Measurements from ENCODE around the gene PRM2. TPM values are rescaled to one million over a fixed set of nuclear protein-coding genes. Genes with fewer than 3 reads are reported as not detected.

PRM2 gene
- polyA plus RNA-seq, 1 of the 3 experiments (the other 2 are of a cell fraction): not detected

- ChIA-PET CTCF (interaction anchor here (0.9 to 2.5 kb wide), 5 partner anchors 11 to 309 kb away, joined by 3 to 9 read pairs (median 6); partner anchors contain the start of gene SOCS1), POLR2A (no interaction called here)
- TF ChIP-seq RAD21 (IDR thresholded peaks at IDR 0.05; ENCODE audit: low read length) (no peak), CHD2 (IDR thresholded peaks at IDR 0.05; ENCODE audit: low read length, partially characterized antibody) (no peak), MXI1 (IDR thresholded peaks at IDR 0.05; ENCODE audit: low read depth, low read length) (no peak), TEAD4 (IDR thresholded peaks at IDR 0.05; ENCODE audit: borderline replicate concordance, insufficient read depth) (no peak), RCOR1 (IDR thresholded peaks at IDR 0.05; ENCODE audit: low read length) (no peak), FOXM1 (IDR thresholded peaks at IDR 0.05; ENCODE audit: low read depth) (no peak), RFX5 (IDR thresholded peaks at IDR 0.05; ENCODE audit: low read length) (no peak), SMC3 (IDR thresholded peaks at IDR 0.05; ENCODE audit: low read depth, low read length) (no peak), SIN3A (IDR thresholded peaks at IDR 0.05; ENCODE audit: borderline replicate concordance, low read depth, low read length) (no peak), MAX (IDR thresholded peaks at IDR 0.05; ENCODE audit: low read depth) (no peak), GATA2 (CRISPR knock-in tag; IDR thresholded peaks at IDR 0.05) (no peak), POLR2AphosphoS5 (IDR thresholded peaks at IDR 0.05; ENCODE audit: low read depth, low read length) (no peak), GABPA (IDR thresholded peaks at IDR 0.05; ENCODE audit: low read depth) (no peak), NFIC (IDR thresholded peaks at IDR 0.05; ENCODE audit: borderline replicate concordance) (no peak), TAF1 (IDR thresholded peaks at IDR 0.05; ENCODE audit: borderline replicate concordance, low read depth, low read length) (no peak), RXRA (IDR thresholded peaks at IDR 0.05; ENCODE audit: borderline replicate concordance, low read depth) (no peak), USF2 (IDR thresholded peaks at IDR 0.05; ENCODE audit: borderline replicate concordance, low read depth, low read length) (no peak)
- TF ChIP-seq, protein P1, sequence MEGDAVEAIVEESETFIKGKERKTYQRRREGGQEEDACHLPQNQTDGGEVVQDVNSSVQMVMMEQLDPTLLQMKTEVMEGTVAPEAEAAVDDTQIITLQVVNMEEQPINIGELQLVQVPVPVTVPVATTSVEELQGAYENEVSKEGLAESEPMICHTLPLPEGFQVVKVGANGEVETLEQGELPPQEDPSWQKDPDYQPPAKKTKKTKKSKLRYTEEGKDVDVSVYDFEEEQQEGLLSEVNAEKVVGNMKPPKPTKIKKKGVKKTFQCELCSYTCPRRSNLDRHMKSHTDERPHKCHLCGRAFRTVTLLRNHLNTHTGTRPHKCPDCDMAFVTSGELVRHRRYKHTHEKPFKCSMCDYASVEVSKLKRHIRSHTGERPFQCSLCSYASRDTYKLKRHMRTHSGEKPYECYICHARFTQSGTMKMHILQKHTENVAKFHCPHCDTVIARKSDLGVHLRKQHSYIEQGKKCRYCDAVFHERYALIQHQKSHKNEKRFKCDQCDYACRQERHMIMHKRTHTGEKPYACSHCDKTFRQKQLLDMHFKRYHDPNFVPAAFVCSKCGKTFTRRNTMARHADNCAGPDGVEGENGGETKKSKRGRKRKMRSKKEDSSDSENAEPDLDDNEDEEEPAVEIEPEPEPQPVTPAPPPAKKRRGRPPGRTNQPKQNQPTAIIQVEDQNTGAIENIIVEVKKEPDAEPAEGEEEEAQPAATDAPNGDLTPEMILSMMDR (IDR thresholded peaks at IDR 0.05): no peak
- TF ChIP-seq, protein P2, sequence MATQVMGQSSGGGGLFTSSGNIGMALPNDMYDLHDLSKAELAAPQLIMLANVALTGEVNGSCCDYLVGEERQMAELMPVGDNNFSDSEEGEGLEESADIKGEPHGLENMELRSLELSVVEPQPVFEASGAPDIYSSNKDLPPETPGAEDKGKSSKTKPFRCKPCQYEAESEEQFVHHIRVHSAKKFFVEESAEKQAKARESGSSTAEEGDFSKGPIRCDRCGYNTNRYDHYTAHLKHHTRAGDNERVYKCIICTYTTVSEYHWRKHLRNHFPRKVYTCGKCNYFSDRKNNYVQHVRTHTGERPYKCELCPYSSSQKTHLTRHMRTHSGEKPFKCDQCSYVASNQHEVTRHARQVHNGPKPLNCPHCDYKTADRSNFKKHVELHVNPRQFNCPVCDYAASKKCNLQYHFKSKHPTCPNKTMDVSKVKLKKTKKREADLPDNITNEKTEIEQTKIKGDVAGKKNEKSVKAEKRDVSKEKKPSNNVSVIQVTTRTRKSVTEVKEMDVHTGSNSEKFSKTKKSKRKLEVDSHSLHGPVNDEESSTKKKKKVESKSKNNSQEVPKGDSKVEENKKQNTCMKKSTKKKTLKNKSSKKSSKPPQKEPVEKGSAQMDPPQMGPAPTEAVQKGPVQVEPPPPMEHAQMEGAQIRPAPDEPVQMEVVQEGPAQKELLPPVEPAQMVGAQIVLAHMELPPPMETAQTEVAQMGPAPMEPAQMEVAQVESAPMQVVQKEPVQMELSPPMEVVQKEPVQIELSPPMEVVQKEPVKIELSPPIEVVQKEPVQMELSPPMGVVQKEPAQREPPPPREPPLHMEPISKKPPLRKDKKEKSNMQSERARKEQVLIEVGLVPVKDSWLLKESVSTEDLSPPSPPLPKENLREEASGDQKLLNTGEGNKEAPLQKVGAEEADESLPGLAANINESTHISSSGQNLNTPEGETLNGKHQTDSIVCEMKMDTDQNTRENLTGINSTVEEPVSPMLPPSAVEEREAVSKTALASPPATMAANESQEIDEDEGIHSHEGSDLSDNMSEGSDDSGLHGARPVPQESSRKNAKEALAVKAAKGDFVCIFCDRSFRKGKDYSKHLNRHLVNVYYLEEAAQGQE (IDR thresholded peaks at IDR 0.05; ENCODE audit: low read depth, low read length): no peak
- no peak within 1 kb of the TSS for H3K4me3 ChIP-seq (ENCODE audit: low read depth in 2 of 2, low read length in 1 of 2)
- H3K27me3 ChIP-seq (ENCODE audit: insufficient read depth): no peaks in the 10 kb centered on the region; the same call in none of the 2 replicates
- no peak within 1 kb of the TSS for H3K4me2 ChIP-seq
- no peaks in the 10 kb centered on the region for H3F3A ChIP-seq (replicated peaks; ENCODE audit: insufficient read depth)
- WGBS (ENCODE audit: low lambda C conversion rate): 89% methylated on average over 24 of the region's 30 CpGs
- no peaks in the 10 kb centered on the region for H3K36me3 ChIP-seq (replicated peaks in 1 of 2; ENCODE audit: control insufficient read depth in 1 of 2, insufficient read depth in 2 of 2, low read length in 1 of 2)
- H3K27ac ChIP-seq (ENCODE audit: low read depth in 2 of 2, low read length in 1 of 2): no peak within 1 kb of the TSS
- no peak within 1 kb of the TSS for H3K9ac ChIP-seq
- no peak within 1 kb of the TSS for H2AFZ ChIP-seq (ENCODE audit: low read depth)
- H4K20me1 ChIP-seq (ENCODE audit: insufficient read depth): no peaks in the 10 kb centered on the region
- H3K4me1 ChIP-seq (ENCODE audit: control insufficient read depth in 1 of 2, insufficient read depth in 2 of 2, low read depth in 1 of 2, low read length in 1 of 2): no peaks in the 10 kb centered on the region
- H3K79me2 ChIP-seq (ENCODE audit: insufficient read depth): no peaks in the 10 kb centered on the region
- no peaks in the 10 kb centered on the region for H3K9me3 ChIP-seq
- no peak for DNase-seq
- no peaks in the 10 kb centered on the region for H3K9me2 ChIP-seq
Measured at GRCh38 chr16:11272921-11273720, 3.2 kb downstream of the PRM2 start, which contains the start of gene PRM3. TSS of gene PRM3 (minus strand) at chr16:11273629. CDS start at chr16:11273595, 34 bp downstream.

All from SK-N-SH (cell line).